Superior temporal gyrus (tissue), 1 donor: ENCODE results near the gene SYNE3.

ENCODE experiments used
- DNase-seq: peaks from one replicate; pipeline ENCODE4 v3.0.0-alpha.2; 2016; ENCODE audit errors: extremely low spot score

SYNE3 gene

GRCh38 chr14:95504135-95505029, 12.1 kb downstream of the SYNE3 start:
- no peak for DNase-seq

- DNase-seq: no peak
These were observed 12.9 kb downstream of the SYNE3 start for GRCh38 chr14:95503365-95504134.

- DNase-seq: no peak
These were observed 14.0 kb downstream of the SYNE3 start for GRCh38 chr14:95502381-95502950.

- peak; percentile 84 for DNase-seq
These were observed 15.6 kb downstream of the SYNE3 start for GRCh38 chr14:95500772-95501401.

DNA sequence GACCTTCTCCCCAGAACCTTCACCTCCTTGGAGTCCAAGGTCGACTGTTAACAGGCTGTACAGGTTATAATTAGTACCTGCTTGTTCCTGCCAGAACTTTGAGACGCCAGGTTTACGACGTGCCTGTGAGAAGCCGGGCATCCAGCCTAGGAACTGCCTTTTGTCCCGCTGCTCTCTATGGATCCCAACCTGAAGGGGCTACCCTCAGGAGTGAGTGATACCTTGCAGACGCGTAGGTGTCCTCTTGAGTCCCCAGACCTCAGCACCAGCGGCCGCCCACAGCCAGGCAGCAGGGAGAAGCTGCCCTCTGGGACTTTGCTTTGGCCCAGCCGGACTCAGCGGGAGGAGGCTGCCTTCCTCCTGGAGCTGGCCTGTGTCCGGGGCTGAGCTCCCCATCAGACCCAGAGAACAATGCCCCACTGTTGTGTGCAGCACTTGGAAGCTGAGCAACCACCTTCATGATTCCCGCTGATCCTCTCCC, 16.2 kb downstream of the SYNE3 start:
- DNase-seq: peak; percentile 92

DNA sequence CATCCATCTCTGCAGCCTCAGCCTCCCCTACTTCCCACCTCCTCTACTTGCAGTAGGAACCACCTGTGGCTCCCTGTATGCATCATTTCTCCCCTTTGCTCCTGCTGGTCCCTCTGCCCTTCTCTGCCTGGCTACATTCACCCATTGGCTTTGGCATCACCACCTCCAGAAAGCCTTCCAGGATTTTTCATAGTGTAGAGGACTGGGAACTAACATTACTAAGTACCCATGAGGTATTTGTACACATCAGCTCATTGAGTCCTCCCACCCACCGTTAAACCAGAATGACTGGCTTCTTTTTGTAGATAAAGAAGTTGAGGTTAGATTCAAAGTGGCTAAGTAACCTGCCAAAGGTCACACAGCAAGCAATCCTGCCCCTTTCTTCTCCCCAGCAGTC, 17.1 kb downstream of the SYNE3 start:
- DNase-seq: no peak

DNA sequence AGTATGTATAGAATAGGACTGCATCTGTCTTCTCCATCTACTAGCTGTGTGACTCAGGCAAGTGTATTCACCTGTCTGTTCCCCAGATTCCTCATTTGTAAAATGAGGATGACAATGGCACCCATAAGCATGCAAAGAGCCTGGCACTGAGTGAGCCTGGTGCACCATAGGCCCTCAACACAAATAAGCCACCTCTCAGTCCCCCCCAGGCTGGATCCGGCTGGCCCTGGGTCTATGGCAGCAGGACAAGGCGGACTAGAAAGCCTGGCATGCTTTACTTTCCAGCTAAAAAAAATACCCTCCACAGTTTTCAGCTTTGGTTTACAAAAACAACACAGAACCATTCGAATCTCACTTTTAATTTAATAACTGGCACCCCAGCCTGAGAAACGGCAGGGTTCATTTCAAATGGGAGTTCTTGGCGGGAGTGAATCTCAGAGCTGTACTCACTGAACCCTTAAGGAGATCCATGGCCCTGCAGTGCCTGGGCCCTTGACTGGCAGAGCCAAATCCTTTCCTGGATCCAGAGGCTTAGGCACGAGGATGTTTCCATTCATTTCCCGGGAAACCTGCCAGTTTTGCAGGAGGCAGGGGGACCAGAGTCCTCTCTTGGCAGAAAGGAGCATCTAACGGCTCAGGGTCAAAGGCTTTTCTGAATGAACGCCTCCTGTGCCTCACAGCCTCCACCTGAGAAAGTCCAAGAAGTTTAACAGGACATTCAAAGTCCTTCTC, 17.7 kb downstream of the SYNE3 start:
- peak; percentile 76 for DNase-seq

DNA sequence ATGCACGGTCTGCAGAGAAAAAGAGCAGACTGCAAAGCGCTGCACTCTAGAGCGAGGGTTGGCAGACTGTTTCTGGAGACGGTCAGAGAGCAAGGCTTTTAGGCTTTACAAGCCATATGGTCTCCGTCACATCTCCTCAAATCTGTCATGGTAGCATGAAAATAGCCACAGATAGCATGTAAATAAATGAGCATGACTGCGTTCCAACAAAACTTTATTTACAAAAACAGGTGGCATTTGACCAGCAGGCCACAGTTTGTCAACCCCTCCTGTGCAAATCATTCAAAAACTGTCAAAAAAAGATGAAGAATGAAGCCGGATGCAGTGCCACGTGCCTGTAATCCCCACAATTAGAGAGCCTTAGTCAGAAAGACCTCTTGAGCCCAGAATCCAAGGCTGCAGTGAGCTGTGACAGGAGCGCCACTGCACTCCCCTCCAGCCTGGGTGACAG, 18.9 kb downstream of the SYNE3 start:
- DNase-seq: peak; percentile 50

GRCh38 chr14:95496690-95497259, 19.7 kb downstream of the SYNE3 start:
- DNase-seq: no peak

DNA sequence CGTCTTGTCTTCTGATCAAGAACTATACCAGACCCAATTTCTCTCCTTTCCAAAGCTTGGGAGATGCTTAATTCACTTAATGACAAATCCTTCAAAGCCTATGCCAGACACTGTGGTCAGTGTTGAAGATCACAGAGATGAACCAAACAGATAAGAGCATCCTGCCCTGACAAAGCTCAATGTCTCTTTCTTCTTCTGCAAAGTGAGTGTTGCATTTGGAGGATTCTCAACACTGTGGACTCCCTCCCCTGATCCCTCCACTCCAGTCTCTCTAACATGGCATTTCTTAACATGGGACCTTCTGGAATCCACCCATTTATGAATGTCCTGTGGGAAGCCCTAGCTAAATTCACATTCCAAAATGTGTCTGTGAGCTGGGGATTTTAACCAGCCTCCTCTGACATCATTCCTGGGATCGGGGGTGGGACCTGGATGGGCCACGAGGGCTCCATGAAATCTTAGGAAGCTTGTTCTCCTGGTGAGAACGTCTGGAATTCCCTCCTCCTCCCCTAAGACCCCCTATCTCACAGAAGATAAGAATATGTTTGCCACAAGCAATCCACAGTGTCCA, 20.3 kb downstream of the SYNE3 start:
- no peak for DNase-seq

DNA sequence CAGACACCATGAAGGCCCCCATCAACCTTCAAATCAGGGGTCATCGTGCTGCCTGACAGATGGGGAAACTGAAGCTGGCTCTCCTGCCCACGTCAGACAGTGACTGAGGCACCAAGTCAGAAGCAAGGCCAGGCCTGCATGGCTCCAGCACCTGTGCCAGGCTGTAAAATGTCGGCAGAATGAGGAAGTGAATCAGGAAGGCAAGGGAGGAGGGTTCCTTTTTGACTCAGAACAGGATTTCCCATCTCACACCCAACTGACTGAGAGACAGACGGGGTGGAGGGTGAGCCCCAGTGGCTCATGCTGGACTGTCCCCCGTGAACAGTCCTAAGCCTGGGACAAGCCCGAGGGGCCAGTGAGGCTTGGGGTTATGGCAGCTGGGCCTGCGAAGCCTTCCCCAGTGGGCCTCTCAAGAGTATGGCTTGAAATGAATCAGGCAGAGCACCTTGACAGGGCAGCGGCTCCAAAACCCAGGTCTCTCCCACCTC, 20.9 kb downstream of the SYNE3 start:
- no peak for DNase-seq

- no peak for DNase-seq
These were observed 21.4 kb downstream of the SYNE3 start for GRCh38 chr14:95495076-95495475.

DNA sequence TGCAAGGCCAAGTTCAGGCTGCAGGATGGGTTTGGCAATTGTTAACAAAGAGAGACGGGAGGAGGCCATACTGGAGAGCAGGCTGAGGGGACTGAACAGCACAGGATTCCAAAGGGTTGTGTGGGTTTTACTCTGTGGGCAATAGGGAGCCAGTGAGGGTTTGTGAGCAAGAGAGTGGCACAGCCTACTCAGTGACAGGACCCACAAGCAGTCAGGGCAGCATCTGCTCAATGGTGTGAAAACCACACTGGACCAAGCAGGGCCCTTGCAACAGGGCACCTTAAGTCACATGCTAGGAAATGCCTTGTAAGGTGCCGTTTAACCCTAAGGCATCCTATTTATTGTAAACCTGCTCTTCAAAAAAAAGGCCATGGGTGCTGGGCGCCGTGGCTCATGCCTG, 22.0 kb downstream of the SYNE3 start:
- DNase-seq: no peak

DNA sequence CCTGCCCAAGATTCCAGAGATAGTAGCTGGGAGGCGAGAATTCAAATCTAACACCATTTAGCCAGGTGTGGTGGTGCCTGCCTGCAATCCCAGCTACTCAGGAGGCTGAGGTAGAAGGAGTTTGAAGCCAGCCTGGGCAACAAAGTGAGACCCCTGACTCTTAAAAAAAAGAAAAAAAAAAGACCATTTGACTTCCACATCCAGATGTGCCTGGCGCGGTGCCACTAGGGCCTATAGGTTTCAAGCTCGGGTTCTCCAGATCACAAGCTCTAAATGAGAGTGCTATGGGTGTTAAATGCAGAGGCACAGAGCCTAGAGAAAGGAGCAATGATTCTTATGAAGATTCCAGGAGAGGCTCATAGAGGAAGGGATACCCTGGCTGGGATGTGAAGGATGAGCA, 22.5 kb downstream of the SYNE3 start:
- DNase-seq: no peak

- DNase-seq: no peak
These were observed 22.9 kb downstream of the SYNE3 start for GRCh38 chr14:95493503-95493902.

GRCh38 chr14:95491936-95492608, 24.4 kb downstream of the SYNE3 start:
- no peak for DNase-seq

DNA sequence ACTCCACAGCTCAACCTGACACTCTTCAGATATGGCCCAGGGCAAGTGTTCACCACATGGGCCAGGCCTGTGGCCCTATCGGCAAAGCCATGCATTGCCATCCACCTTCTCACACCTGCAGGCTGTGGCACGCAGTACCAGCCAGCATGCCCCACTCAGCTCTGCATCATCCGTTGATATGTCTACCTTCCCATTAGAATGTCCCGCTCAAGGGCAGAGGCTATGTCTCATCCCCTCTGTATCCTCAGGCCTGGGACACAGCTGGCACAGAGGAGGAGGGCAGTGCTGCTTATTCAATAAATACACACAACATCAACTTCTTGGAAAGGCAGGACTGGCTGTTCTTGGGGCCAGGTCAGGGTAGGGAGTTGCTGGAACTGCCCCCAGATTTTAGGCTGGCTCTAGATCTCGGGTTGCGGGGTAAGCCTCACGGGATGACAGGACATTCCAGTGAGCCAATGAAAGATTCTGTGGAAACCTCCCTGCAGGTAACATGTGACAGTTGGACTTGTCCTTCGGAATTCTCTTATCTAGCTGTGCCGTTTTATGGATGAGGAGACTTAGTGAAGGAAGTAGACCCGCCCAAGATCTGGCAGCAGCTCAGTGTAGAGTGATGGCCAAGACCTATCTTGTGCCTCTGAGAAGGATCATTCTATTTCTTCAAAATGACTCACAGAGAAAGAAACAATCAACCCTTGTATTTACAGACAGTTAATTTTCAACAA, 25.6 kb downstream of the SYNE3 start:
- no peak for DNase-seq

DNA sequence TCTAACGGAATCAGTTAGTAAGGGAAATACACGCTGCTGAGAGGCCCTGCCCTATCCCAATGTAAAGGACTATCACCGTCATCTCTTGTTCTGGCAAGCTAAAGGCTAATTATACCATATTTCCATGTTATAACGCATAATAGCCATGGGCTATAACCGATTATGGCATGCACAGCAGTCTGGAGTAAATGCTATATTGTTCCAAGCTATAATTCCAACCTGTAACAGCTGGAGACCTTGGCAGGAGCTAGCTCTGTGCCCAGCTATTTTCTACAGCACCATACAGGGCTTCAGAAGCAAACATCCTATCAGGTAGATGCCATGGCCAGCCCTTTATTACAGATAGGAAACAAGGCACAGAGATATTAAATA, 26.3 kb downstream of the SYNE3 start:
- no peak for DNase-seq
